ENCODE results near the gene EFHC2.

Gene EFHC2

GRCh38 chrX:44105228-44105913, 238.1 kb downstream of the EFHC2 start:
- Mint-ChIP-seq H3K27me3 (peaks cover 40% of the 10 kb centered on the region), H3K9me3 (no peaks in the 10 kb centered on the region), H3K4me1 (ENCODE audit: low read depth) (no peaks in the 10 kb centered on the region), H3K27ac (no peak overlapping the region), H3K4me3 (no peak overlapping the region), H3K36me3 (ENCODE audit: low read depth) (no peaks in the 10 kb centered on the region)
- DNase-seq = no peak

- Mint-ChIP-seq H3K4me1 (ENCODE audit: low read depth) (no peaks in the 10 kb centered on the region), H3K4me3 (no peak overlapping the region), H3K27ac (no peak overlapping the region)
These were observed 238.8 kb downstream of the EFHC2 start for GRCh38 chrX:44104699-44105098.

GRCh38 chrX:44101281-44101680, 242.2 kb downstream of the EFHC2 start:
- no peak for DNase-seq
- H3K4me3 Mint-ChIP-seq = no peak overlapping the region
- peaks cover 50% of the 10 kb centered on the region for H3K27me3 Mint-ChIP-seq
- H3K4me1 Mint-ChIP-seq (ENCODE audit: low read depth) = no peaks in the 10 kb centered on the region
- H3K36me3 Mint-ChIP-seq (ENCODE audit: low read depth) = no peaks in the 10 kb centered on the region
- H3K9me3 Mint-ChIP-seq = no peaks in the 10 kb centered on the region
- H3K27ac Mint-ChIP-seq = no peak overlapping the region

More at GRCh38 chrX:44104699-44105098, 238.8 kb downstream of the EFHC2 start:
- no peaks in the 10 kb centered on the region for H3K36me3 Mint-ChIP-seq (ENCODE audit: low read depth)
- peaks cover 44% of the 10 kb centered on the region for H3K27me3 Mint-ChIP-seq
- H3K9me3 Mint-ChIP-seq = no peaks in the 10 kb centered on the region
- no peak for DNase-seq

- Mint-ChIP-seq H3K27ac (no peak overlapping the region), H3K4me1 (ENCODE audit: low read depth) (no peaks in the 10 kb centered on the region), H3K36me3 (ENCODE audit: low read depth) (no peaks in the 10 kb centered on the region), H3K27me3 (peaks cover 52% of the 10 kb centered on the region), H3K9me3 (no peaks in the 10 kb centered on the region), H3K4me3 (no peak overlapping the region)
- no peak for DNase-seq
These were observed 244.1 kb downstream of the EFHC2 start for GRCh38 chrX:44099366-44099765.
